Nephron (organoid): ENCODE data around the gene TLR2.
A peak's percentile ranks its signal among the peaks of the same experiment; 100 is the strongest.

ENCODE experiments used
- H3K27ac Mint-ChIP-seq, 3 experiments: 2 replicates each; pipeline ENCODE4 v1.8.0; 2020; ENCODE audit warnings: mixed read lengths in 3 of 3, mild to moderate bottlenecking in 2 of 3, moderate library complexity in 1 of 3
- H3K27me3 Mint-ChIP-seq: 2 replicates; pipeline ENCODE4 v1.8.0; 2021; ENCODE audit warnings: low read depth, mild to moderate bottlenecking, moderate library complexity, mixed read lengths
- H3K36me3 Mint-ChIP-seq: 2 replicates; pipeline ENCODE4 v1.8.0; 2020; ENCODE audit warnings: low read depth, mixed read lengths
- H3K4me1 Mint-ChIP-seq: 2 replicates; pipeline ENCODE4 v1.8.0; 2020; ENCODE audit warnings: mixed read lengths
- H3K4me3 Mint-ChIP-seq, 3 experiments: 2 replicates each; pipeline ENCODE4 v1.8.0; 2020; ENCODE audit warnings: mild to moderate bottlenecking in 3 of 3, mixed read lengths in 3 of 3, moderate library complexity in 2 of 3
- H3K9me3 Mint-ChIP-seq: 2 replicates; pipeline ENCODE4 v1.8.0; 2020; ENCODE audit warnings: mixed read lengths
- CTCF ChIP-seq, 3 experiments: fragments of 200-600 bp; sonication (generic); IDR thresholded peaks; one replicate each; pipeline ENCODE4 v1.5.0; 2021; ENCODE audit warnings: antibody characterized with exemption in 3 of 3; ENCODE audit not compliant: unreplicated experiment in 3 of 3

The TLR2 gene

GRCh38 chr4:153684182-153684970 is at the start of gene TLR2:
Gene TLR2 (plus strand): TSS chr4:153684280. CDS start chr4:153702908, 18,628 bp downstream.
- peaks cover 39% of the 10 kb centered on the region for H3K27me3 Mint-ChIP-seq
- H3K4me3 Mint-ChIP-seq = peak within 1 kb of the TSS; percentile 84 to 89 (median 84)
- no peak for TF ChIP-seq CTCF (IDR thresholded peaks at IDR 0.05; ENCODE audit: unreplicated experiment in 3 of 3)
- H3K9me3 Mint-ChIP-seq = peaks cover 33% of the 10 kb centered on the region
- H3K36me3 Mint-ChIP-seq = peaks cover 17% of the 10 kb centered on the region
- no peak within 1 kb of the TSS for H3K27ac Mint-ChIP-seq
- peaks cover 9% of the 10 kb centered on the region for H3K4me1 Mint-ChIP-seq

GRCh38 chr4:153634738-153635353 is 49.2 kb upstream of the TLR2 start:
- H3K36me3 Mint-ChIP-seq = peaks cover 76% of the 10 kb centered on the region
- no peaks in the 10 kb centered on the region for H3K4me1 Mint-ChIP-seq
- no peak overlapping the region for H3K27ac Mint-ChIP-seq
- TF ChIP-seq CTCF (IDR thresholded peaks at IDR 0.05; ENCODE audit: unreplicated experiment in 3 of 3) = peak; percentile 29 to 56 (median 46)
- H3K4me3 Mint-ChIP-seq = no peak overlapping the region
- peaks cover 2% of the 10 kb centered on the region for H3K9me3 Mint-ChIP-seq
- H3K27me3 Mint-ChIP-seq = no peaks in the 10 kb centered on the region

DNA sequence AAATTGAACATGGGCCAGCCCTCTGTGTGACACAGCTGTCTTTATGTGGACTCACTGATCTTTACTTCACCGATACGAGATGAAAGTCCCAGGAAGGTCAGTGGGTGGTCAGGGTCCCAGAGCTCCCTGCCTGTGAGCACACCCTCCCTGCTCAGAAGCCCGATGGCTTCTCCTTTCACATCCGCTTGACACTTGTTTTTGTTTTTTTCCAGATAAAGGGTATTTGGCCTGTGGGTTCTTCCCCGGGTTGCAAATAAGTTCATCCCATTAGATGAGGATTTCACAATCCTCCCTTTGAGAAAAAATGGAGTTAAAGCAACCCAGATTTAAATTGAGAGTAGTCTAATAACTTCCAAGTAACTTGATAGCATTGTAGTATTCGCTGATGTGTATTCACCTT is 48.2 kb upstream of the TLR2 start:
- TF ChIP-seq CTCF (IDR thresholded peaks at IDR 0.05; ENCODE audit: unreplicated experiment in 3 of 3) = no peak
- Mint-ChIP-seq H3K9me3 (peaks cover 2% of the 10 kb centered on the region), H3K4me3 (no peak overlapping the region), H3K36me3 (peaks cover 66% of the 10 kb centered on the region), H3K4me1 (no peaks in the 10 kb centered on the region), H3K27me3 (no peaks in the 10 kb centered on the region), H3K27ac (no peak overlapping the region)

DNA sequence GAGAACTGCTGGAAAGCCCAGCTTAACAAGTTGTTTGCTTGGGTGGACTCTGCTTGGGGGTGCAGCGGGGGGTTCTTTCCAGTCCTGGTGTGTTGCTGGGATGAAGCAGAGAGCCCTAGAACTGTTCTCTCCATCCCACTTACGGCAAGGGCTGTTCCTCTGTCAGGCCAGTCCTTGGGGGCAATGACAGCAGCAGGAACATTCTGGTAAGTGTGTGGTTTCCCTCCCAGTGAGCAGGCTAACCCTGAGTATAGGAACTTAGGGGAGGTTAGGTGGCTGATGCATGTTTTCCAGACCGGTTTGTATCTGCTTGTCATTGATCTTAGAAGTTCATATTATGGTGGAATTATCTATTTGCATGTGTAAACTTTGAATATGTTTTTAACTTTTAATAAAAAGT is 46.9 kb upstream of the TLR2 start:
- H3K4me1 Mint-ChIP-seq = no peaks in the 10 kb centered on the region
- no peak overlapping the region for H3K27ac Mint-ChIP-seq
- no peaks in the 10 kb centered on the region for H3K9me3 Mint-ChIP-seq
- peaks cover 53% of the 10 kb centered on the region for H3K36me3 Mint-ChIP-seq
- no peak overlapping the region for H3K4me3 Mint-ChIP-seq
- no peak for TF ChIP-seq CTCF (IDR thresholded peaks at IDR 0.05; ENCODE audit: unreplicated experiment in 3 of 3)
- no peaks in the 10 kb centered on the region for H3K27me3 Mint-ChIP-seq

DNA sequence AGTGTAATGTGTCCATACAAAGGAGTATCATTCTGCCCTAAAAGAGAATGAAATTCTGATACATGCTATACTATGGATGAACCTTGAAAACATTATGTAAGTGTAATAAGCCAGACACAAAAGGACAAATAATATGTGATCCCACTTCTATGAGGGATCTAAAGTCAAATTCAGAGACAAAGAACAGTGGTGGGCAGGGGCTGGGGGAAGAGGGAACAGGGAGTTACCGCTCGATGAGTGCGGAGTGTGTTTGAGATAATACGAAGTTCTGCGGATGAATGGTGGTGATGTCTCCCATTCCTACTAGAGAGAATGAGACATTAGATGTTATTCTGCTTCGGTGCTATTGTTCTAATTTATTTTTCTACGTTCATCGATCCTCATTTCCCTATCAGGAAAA is 46.1 kb upstream of the TLR2 start:
- Mint-ChIP-seq H3K9me3 (no peaks in the 10 kb centered on the region), H3K27me3 (no peaks in the 10 kb centered on the region), H3K4me1 (no peaks in the 10 kb centered on the region), H3K36me3 (peaks cover 46% of the 10 kb centered on the region), H3K4me3 (no peak overlapping the region), H3K27ac (no peak overlapping the region)
- TF ChIP-seq CTCF (IDR thresholded peaks at IDR 0.05; ENCODE audit: unreplicated experiment in 3 of 3) = no peak
